Right lobe of liver (tissue), 6 donors: ENCODE measurements around the gene VPS26A. TPM values are rescaled to one million over a fixed set of nuclear protein-coding genes. Genes with fewer than 3 reads are reported as not detected.
"Not testable (repeated sequence)": the region's sequence is repeated elsewhere in the genome, so short reads cannot be mapped to it uniquely, and the experiment has no call there.

Experiments used
- ATAC-seq, 4 donors: fragments of 200-7000 bp; cut with Tn5 transposase; one replicate each; pipeline ENCODE4 v1.9.1; 2020; ENCODE audit warnings: mild to moderate bottlenecking in 4 of 4, moderate library complexity in 4 of 4
- DNase-seq, 3 donors: peaks; one replicate each; pipeline ENCODE4 v3.0.0-alpha.2; 2020
- H3K27ac ChIP-seq, 3 donors: fragments of 200-600 bp; one replicate each; pipeline ENCODE4 v1.8.0; 2022
- H3K27me3 ChIP-seq, 2 donors: fragments of 200-600 bp; one replicate each; pipeline ENCODE4 v1.8.0; 2022
- H3K36me3 ChIP-seq, 4 donors: fragments of 200-600 bp; sonication (generic) in 1 of 4; one replicate each; pipeline versions ENCODE4 v1.5.1 to v1.8.0; 2017 to 2022; ENCODE audit warnings: control low read depth in 1 of 4
- H3K4me1 ChIP-seq, 4 donors: fragments of 200-600 bp; sonication (generic) in 1 of 4; one replicate each; pipeline versions ENCODE4 v1.5.1 to v1.8.0; 2017 to 2022; ENCODE audit warnings: control low read depth in 1 of 4
- H3K4me3 ChIP-seq, 3 donors: fragments of 200-600 bp; one replicate each; pipeline ENCODE4 v1.8.0; 2022
- H3K9me3 ChIP-seq, 4 donors: fragments of 200-600 bp; sonication (generic) in 1 of 4; one replicate each; pipeline versions ENCODE4 v1.5.1 to v1.8.0; 2017 to 2022; ENCODE audit warnings: control low read depth in 1 of 4
- POLR2A ChIP-seq: fragments of 450-650 bp; IDR thresholded peaks from one replicate; pipeline ENCODE4 v1.6.1; 2017; ENCODE audit warnings: antibody characterized with exemption, mild to moderate bottlenecking
- WGBS: methylation state at CpG from one replicate; pipeline ENCODE4 v1.1.6; 2018; ENCODE audit warnings: low coverage, low lambda C conversion rate; ENCODE audit not compliant: insufficient coverage; ENCODE audit errors: missing lambda C conversion rate; 5-methylcytosine and 5-hydroxymethylcytosine counted together
- intact Hi-C, 2 donors: fragments of 100-400 bp; cut with DNase I; formaldehyde crosslinking; loops; one replicate each; pipeline versions ENCODE4 v1.11.2 to v1.14.1; 2022
- total RNA-seq, 6 experiments: library from RNA; depleted of rRNA in 2 of 6; stranded (reverse); fragments of >200 nt in 2 of 6; fragmentation: NEBNext Ultra II Directional in 3 of 6; extraction: Animal tissue kit (Norgen Biotek cat#: 25700) in 3 of 6; gene quantifications; one replicate each; pipeline versions ENCODE4 v1.1.0 to v1.2.4, GENCODE V29; 2016 to 2023
- TF ChIP-seq, protein P1 (sequence below), 4 donors: fragments of 200-600 bp in 3 of 4; fragments of 450-650 bp in 1 of 4; IDR thresholded peaks; one replicate each; pipeline versions ENCODE4 v1.5.1 to v1.8.0; 2016 to 2022; ENCODE audit warnings: antibody characterized with exemption in 4 of 4, mild to moderate bottlenecking in 2 of 4
- donor health status: DM: no; HTN: yes; CAD: no.
- donor health status: DM: no; HTN: no; CAD: no.
- donor health status: DM: no; HTN: no; CAD: no.
- donor health status: DM: no; HTN: yes; CAD: no.
- donor health status: DM: no; HTN: yes; CAD: no.

The VPS26A gene
- total RNA-seq, 6 experiments from 2014 or later = 13.3 to 24.7 (median 19.3) TPM

DNA sequence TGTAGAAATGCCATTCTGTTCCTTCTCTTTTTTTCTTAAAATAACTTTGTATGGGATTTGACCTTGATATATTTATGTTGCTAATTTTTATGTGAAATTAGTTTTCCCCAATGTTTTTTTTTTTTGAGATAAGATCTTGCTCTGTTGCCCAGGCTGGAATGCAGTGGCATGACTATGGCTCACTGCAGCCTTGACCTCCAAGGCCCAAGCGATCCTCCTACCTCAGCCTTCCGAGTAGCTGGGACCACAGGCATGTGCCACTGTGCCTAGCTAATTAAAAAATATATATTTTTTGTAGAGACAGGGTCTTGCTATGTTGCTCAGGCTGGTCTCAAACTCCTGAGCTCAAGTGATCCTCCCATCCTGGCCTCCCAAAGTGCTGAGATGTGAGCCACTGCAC is 16.0 kb downstream of the VPS26A start:
- no peaks in the 10 kb centered on the region for H3K27me3 ChIP-seq
- no peak overlapping the region for H3K4me3 ChIP-seq
- H3K4me1 ChIP-seq = no peaks in the 10 kb centered on the region
- no peak for ATAC-seq
- no peak overlapping the region for H3K27ac ChIP-seq
- TF ChIP-seq, protein P1, sequence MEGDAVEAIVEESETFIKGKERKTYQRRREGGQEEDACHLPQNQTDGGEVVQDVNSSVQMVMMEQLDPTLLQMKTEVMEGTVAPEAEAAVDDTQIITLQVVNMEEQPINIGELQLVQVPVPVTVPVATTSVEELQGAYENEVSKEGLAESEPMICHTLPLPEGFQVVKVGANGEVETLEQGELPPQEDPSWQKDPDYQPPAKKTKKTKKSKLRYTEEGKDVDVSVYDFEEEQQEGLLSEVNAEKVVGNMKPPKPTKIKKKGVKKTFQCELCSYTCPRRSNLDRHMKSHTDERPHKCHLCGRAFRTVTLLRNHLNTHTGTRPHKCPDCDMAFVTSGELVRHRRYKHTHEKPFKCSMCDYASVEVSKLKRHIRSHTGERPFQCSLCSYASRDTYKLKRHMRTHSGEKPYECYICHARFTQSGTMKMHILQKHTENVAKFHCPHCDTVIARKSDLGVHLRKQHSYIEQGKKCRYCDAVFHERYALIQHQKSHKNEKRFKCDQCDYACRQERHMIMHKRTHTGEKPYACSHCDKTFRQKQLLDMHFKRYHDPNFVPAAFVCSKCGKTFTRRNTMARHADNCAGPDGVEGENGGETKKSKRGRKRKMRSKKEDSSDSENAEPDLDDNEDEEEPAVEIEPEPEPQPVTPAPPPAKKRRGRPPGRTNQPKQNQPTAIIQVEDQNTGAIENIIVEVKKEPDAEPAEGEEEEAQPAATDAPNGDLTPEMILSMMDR (IDR thresholded peaks at IDR 0.05) = no peak
- TF ChIP-seq POLR2A = no peak
- no peak for DNase-seq
- H3K9me3 ChIP-seq = no peaks in the 10 kb centered on the region
- intact Hi-C loops = no loop called here
- H3K36me3 ChIP-seq = peaks cover 0 to 6% (median 0%) of the 10 kb centered on the region in 4 donors
- WGBS = 96% methylated on average over 2 of the region's 2 CpGs

DNA sequence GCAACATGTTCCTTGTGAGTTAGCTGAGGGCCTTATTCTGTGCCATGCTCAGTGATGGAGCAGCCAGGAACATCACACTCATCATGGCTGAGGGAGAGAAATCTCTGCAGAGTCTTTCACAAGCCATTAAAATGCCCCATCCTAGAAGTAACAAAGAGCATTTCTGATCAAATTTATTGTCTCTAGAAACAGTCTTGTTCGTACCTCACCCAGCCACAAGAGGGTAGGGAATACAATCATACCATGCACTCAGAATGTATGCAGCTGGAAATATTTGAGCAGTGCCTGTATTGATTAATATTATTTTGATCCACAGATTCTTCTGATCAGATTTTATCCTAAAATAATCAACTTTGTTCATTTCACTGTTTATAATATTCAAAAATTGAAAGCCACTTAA is 17.3 kb downstream of the VPS26A start:
- Histone ChIP-seq H3K4me3 (no peak overlapping the region), H3K4me1 (no peaks in the 10 kb centered on the region), H3K9me3 (no peaks in the 10 kb centered on the region), H3K27ac (no peak overlapping the region), H3K36me3 (peaks cover 0 to 4% (median 0%) of the 10 kb centered on the region in 4 donors), H3K27me3 (no peaks in the 10 kb centered on the region)
- WGBS = 78% methylated on average over 1 of the region's 1 CpG
- TF ChIP-seq, protein P1 (IDR thresholded peaks at IDR 0.05) = no peak
- TF ChIP-seq POLR2A = no peak
- ATAC-seq = no peak
- intact Hi-C loops = no loop called here
- DNase-seq = no peak

DNA sequence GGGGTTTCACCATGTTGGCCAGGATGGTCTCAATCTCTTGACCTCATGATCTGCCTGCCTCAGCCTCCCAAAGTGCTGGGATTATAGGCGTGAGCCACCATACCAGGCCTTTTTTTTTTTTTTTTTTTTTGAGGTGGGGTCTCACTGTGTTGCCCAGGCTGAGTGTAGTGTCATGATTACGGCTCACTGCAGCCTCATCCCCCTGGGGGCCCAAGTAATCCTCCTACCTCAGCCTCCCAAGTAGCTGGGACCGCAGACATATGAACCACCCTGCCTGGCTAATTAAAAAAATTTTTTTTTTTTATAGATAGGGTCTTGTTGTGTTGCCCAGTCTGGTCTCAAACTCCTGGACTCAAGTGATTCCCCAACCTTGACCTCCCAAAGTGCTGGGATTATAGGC is 18.1 kb downstream of the VPS26A start:
- intact Hi-C loops, H3K4me1 ChIP-seq, H3K4me3 ChIP-seq, H3K27ac ChIP-seq, H3K36me3 ChIP-seq, H3K27me3 ChIP-seq, ATAC-seq, H3K9me3 ChIP-seq, DNase-seq: not testable (repeated sequence)
- WGBS = 96% methylated on average over 3 of the region's 3 CpGs

DNA sequence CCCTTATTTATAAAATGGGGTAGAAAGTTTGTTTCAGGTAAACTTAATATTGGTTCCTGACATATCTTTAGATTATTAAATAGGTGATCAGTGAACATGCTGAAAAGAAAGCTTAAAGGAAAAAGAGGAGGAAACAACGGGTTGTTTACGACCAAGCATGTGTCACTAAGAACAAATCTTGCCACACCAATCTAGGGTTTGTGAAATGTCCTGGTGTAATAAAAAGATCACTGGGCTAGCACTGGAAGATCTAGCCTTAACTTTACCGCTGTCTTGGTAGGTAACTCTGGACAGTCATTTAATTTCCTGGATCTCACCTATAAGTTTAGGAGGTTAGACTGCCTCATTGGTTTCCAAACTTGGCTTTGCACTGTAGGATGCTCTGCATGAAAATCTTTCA is 19.0 kb downstream of the VPS26A start:
- no peak for ATAC-seq
- Histone ChIP-seq H3K4me1 (peaks cover 0 to 5% (median 0%) of the 10 kb centered on the region in 4 donors), H3K4me3 (no peak overlapping the region), H3K27ac (no peak overlapping the region), H3K36me3 (no peaks in the 10 kb centered on the region), H3K9me3 (no peaks in the 10 kb centered on the region), H3K27me3 (no peaks in the 10 kb centered on the region)
- no peak for DNase-seq
- 46% methylated on average over 3 of the region's 3 CpGs for WGBS
- TF ChIP-seq POLR2A = no peak
- TF ChIP-seq, protein P1 (IDR thresholded peaks at IDR 0.05) = no peak
- intact Hi-C loops = no loop called here

DNA sequence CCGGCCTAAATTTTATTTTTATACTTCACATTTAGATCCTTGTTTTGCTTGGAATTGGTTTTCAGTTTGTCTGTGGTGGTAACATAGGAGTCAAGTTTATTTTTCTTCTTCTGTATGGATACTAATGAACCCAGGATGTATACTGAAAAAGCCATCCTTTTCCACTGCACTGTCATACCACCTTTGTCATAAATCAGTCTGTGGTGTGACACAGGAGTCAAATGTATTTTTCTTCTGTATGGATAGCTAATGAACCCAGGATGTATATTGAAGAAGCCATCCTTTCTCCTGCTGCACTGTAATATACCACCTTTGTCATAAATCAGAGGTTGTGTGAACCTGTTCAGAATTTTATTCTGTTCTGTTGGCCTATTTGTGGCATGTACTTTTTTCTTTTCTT is 21.4 kb downstream of the VPS26A start:
- Histone ChIP-seq H3K4me1 (peaks cover 0 to 10% (median 0%) of the 10 kb centered on the region in 4 donors), H3K4me3 (no peak overlapping the region), H3K9me3 (no peaks in the 10 kb centered on the region), H3K36me3 (no peaks in the 10 kb centered on the region), H3K27ac (no peak overlapping the region), H3K27me3 (no peaks in the 10 kb centered on the region)
- DNase-seq (no peak), ATAC-seq (no peak)
- 100% methylated on average over 1 of the region's 1 CpG for WGBS
- TF ChIP-seq POLR2A = no peak
- TF ChIP-seq, protein P1 (IDR thresholded peaks at IDR 0.05) = no peak
- intact Hi-C loops = no loop called here
